CD4-positive, alpha-beta T cell treated with Interleukin-6 at 100 ng/mL for 8 hours (primary cell): Measurements from ENCODE around the gene USP51.
"Not testable (repeated sequence)": the region's sequence is repeated elsewhere in the genome, so short reads cannot be mapped to it uniquely, and the experiment has no call there.

Experiments used
- DNase-seq: peaks from one replicate; pipeline ENCODE4 v3.0.0-alpha.2; 2020; ENCODE audit warnings: mixed read lengths, low spot score

USP51 gene

GRCh38 chrX:55489314-55490009 is at the start of gene USP51:
TSS of gene USP51 (minus strand) at chrX:55489848. CDS start at chrX:55488939, 909 bp downstream.
- DNase-seq = no peak

GRCh38 chrX:55524487-55524886 is 34.8 kb upstream of the USP51 start:
- no peak for DNase-seq

- no peak for DNase-seq
Measured at GRCh38 chrX:55523356-55523755, 33.7 kb upstream of the USP51 start.

GRCh38 chrX:55522596-55523276 is 33.1 kb upstream of the USP51 start:
- no peak for DNase-seq

GRCh38 chrX:55521687-55522086 is 32.0 kb upstream of the USP51 start:
- DNase-seq = no peak

GRCh38 chrX:55516794-55517481 is 27.3 kb upstream of the USP51 start:
- not testable (repeated sequence) for DNase-seq

- not testable (repeated sequence) for DNase-seq
Measured at GRCh38 chrX:55513045-55513737, 23.5 kb upstream of the USP51 start.

GRCh38 chrX:55508410-55509152 is 18.9 kb upstream of the USP51 start:
- not testable (repeated sequence) for DNase-seq

GRCh38 chrX:55507699-55508098 is 18.1 kb upstream of the USP51 start:
- DNase-seq = not testable (repeated sequence)

GRCh38 chrX:55507010-55507409 is 17.4 kb upstream of the USP51 start:
- DNase-seq = not testable (repeated sequence)

GRCh38 chrX:55490974-55491373 is 1.3 kb upstream of the USP51 start:
- DNase-seq = no peak

GRCh38 chrX:55490121-55490520 is 473 bp upstream of the USP51 start:
- no peak for DNase-seq

GRCh38 chrX:55488593-55489313 is 895 bp downstream of the USP51 start:
- DNase-seq = peak; percentile 57

GRCh38 chrX:55488006-55488592 is 1.5 kb downstream of the USP51 start:
- DNase-seq = no peak

- DNase-seq = no peak
Measured at GRCh38 chrX:55487143-55487542, 2.5 kb downstream of the USP51 start.

GRCh38 chrX:55486736-55487135 is 2.9 kb downstream of the USP51 start:
- no peak for DNase-seq

GRCh38 chrX:55484948-55485347 is 4.7 kb downstream of the USP51 start:
- DNase-seq = no peak

- DNase-seq = no peak
Measured at GRCh38 chrX:55480390-55481062, 9.1 kb downstream of the USP51 start.

- DNase-seq = not testable (repeated sequence)
Measured at GRCh38 chrX:55479956-55480355, 9.7 kb downstream of the USP51 start.

- not testable (repeated sequence) for DNase-seq
Measured at GRCh38 chrX:55465791-55466190, 23.9 kb downstream of the USP51 start.
